BLaER1 treated with 17β-estradiol and CSF1 and Interleukin-3, amounts not matched to agents 10 nM and 100 nM (cell line): ENCODE results near the gene CD151.

Experiments
- H3K27ac ChIP-seq, 11 experiments: shearing (Covaris generic); formaldehyde crosslinking; 2 replicates each; pipeline ENCODE4 v1.8.1; 2022
- H3K27me3 ChIP-seq, 11 experiments: shearing (Covaris generic); formaldehyde crosslinking; 2 replicates each; pipeline ENCODE4 v1.8.1; 2022
- H3K36me3 ChIP-seq, 11 experiments: shearing (Covaris generic); formaldehyde crosslinking; 2 replicates each; pipeline ENCODE4 v1.8.1; 2022
- H3K4me1 ChIP-seq, 10 experiments: shearing (Covaris generic); formaldehyde crosslinking; 2 replicates each; pipeline ENCODE4 v1.8.1; 2022
- H3K4me2 ChIP-seq, 11 experiments: shearing (Covaris generic); formaldehyde crosslinking; 2 replicates each; pipeline ENCODE4 v1.8.1; 2022
- H3K4me3 ChIP-seq, 10 experiments: shearing (Covaris generic); formaldehyde crosslinking; 2 replicates each; pipeline ENCODE4 v1.8.1; 2022
- H3K9ac ChIP-seq, 11 experiments: shearing (Covaris generic); formaldehyde crosslinking; 2 replicates each; pipeline ENCODE4 v1.8.1; 2022
- H3K9me3 ChIP-seq, 11 experiments: shearing (Covaris generic); formaldehyde crosslinking; replicated peaks in 1 of 11; 2 replicates each; pipeline ENCODE4 v1.8.1; 2022
- H4K20me1 ChIP-seq, 11 experiments: shearing (Covaris generic); formaldehyde crosslinking; 2 replicates each; pipeline ENCODE4 v1.8.1; 2022
- Cebpa-rat ChIP-seq, 11 experiments: shearing (Covaris generic); IDR thresholded peaks; 2 replicates each; pipeline ENCODE4 v1.8.1; 2022

Gene CD151

DNA sequence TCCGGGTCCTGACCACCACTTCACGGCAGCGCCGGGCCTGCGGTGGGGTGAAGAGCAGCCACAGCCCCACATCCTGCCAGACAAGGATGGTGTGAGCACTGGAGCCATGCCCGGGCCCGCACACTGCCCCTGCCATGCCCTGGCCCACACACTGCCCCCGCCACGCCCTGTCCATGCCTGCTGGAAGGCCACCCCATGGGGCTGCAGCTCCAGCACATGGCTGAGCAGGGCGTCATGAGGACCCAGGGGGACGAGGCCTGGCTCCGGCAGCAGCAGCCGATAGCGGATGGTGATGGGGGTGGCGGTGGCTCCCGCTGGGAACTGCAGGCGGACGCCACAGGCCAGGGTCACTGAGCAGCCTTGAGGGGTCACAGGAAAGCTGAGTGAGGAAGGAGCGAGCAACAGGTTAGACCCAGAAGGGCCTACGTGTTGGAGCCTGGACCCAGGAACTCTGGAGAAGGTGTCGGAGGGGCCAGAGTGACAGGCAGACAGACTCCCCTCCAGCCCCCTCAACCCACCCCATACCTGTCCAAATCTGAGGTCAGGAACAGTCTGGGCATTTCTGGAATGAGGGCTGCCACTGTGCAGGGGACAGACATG is 30.6 kb upstream of the CD151 start:
- Histone ChIP-seq H3K27ac (no peak overlapping the region), H3K4me1 (peaks cover 37 to 53% (median 46%) of the 10 kb centered on the region in 10 experiments), H4K20me1 (peaks cover 0 to 69% (median 33%) of the 10 kb centered on the region in 11 experiments; a peak in 16 of 22 replicates), H3K9ac (peak overlapping the region in 8 of 11 experiments; percentile 33 to 87 (median 82); a peak in 9 of 22 replicates), H3K4me2 (peak overlapping the region; percentile 92 to 100 (median 100); a peak in 18 of 22 replicates), H3K27me3 (no peaks in the 10 kb centered on the region), H3K9me3 (no peaks in the 10 kb centered on the region), H3K36me3 (peaks cover 11 to 47% (median 39%) of the 10 kb centered on the region in 11 experiments; a peak in 20 of 22 replicates), H3K4me3 (no peak overlapping the region)
- no peak for TF ChIP-seq Cebpa-rat (IDR thresholded peaks at IDR 0.05)

- H3K4me3 ChIP-seq, result peak overlapping the region in 9 of 10 experiments; percentile 69 to 84 (median 72); a peak in 15 of 20 replicates
- H3K36me3 ChIP-seq, result peaks cover 11 to 47% (median 39%) of the 10 kb centered on the region in 11 experiments; a peak in 20 of 22 replicates
- H3K27ac ChIP-seq, result peak overlapping the region in 2 of 11 experiments; percentile 4 to 31; a peak in 1 of 22 replicates
- no peak for TF ChIP-seq Cebpa-rat (IDR thresholded peaks at IDR 0.05)
- peaks cover 37 to 60% (median 52%) of the 10 kb centered on the region in 10 experiments for H3K4me1 ChIP-seq
- H3K9me3 ChIP-seq, result no peaks in the 10 kb centered on the region
- no peaks in the 10 kb centered on the region for H3K27me3 ChIP-seq
- peak overlapping the region; percentile 92 to 100 (median 100) for H3K4me2 ChIP-seq
- peak overlapping the region; percentile 65 to 87 (median 82); a peak in 21 of 22 replicates for H3K9ac ChIP-seq
- H4K20me1 ChIP-seq, result peaks cover 0 to 66% (median 29%) of the 10 kb centered on the region in 11 experiments; a peak in 15 of 22 replicates
Observed at GRCh38 chr11:802693-803466, 29.9 kb upstream of the CD151 start.

DNA sequence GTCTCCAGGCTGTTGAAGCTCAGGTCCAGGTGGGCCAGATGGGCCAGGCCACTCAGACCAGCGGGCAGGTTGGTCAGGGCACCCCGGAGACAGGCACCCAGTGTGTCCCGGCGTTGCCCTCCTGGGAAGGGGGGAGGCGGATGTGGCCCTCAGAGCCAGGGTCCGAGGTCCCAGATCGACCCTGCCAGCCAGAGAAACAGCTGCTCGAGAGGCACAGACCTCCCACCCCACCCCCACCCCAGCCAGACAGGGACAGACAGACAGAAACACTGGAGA is 29.3 kb upstream of the CD151 start:
- Histone ChIP-seq H3K36me3 (peaks cover 11 to 47% (median 39%) of the 10 kb centered on the region in 11 experiments; a peak in 20 of 22 replicates), H3K9me3 (no peaks in the 10 kb centered on the region), H3K4me1 (peaks cover 41 to 63% (median 56%) of the 10 kb centered on the region in 10 experiments), H4K20me1 (peaks cover 0 to 64% (median 28%) of the 10 kb centered on the region in 11 experiments; a peak in 15 of 22 replicates), H3K4me2 (peak overlapping the region; percentile 92 to 100 (median 100)), H3K27me3 (no peaks in the 10 kb centered on the region), H3K4me3 (peak overlapping the region; percentile 66 to 84 (median 72); a peak in 17 of 20 replicates), H3K27ac (peak overlapping the region in 2 of 11 experiments; percentile 4 to 31; a peak in 1 of 22 replicates), H3K9ac (peak overlapping the region; percentile 65 to 87 (median 82); a peak in 21 of 22 replicates)
- TF ChIP-seq Cebpa-rat (IDR thresholded peaks at IDR 0.05), result no peak

GRCh38 chr11:803770-804598 is 28.8 kb upstream of the CD151 start:
- Histone ChIP-seq H3K4me2 (peak overlapping the region; percentile 92 to 100 (median 100)), H3K27ac (peak overlapping the region in 8 of 11 experiments; percentile 78 to 90 (median 88); a peak in 16 of 22 replicates), H3K36me3 (peaks cover 11 to 45% (median 38%) of the 10 kb centered on the region in 11 experiments; a peak in 20 of 22 replicates), H3K27me3 (no peaks in the 10 kb centered on the region), H3K4me1 (peaks cover 44 to 62% (median 57%) of the 10 kb centered on the region in 10 experiments), H4K20me1 (peaks cover 0 to 58% (median 23%) of the 10 kb centered on the region in 11 experiments; a peak in 15 of 22 replicates), H3K9me3 (no peaks in the 10 kb centered on the region), H3K4me3 (peak overlapping the region; percentile 66 to 84 (median 72)), H3K9ac (peak overlapping the region; percentile 78 to 87 (median 82))
- no peak for TF ChIP-seq Cebpa-rat (IDR thresholded peaks at IDR 0.05)

- Histone ChIP-seq H3K27me3 (no peaks in the 10 kb centered on the region), H3K9me3 (no peaks in the 10 kb centered on the region), H3K36me3 (peaks cover 6 to 39% (median 32%) of the 10 kb centered on the region in 11 experiments; a peak in 20 of 22 replicates), H4K20me1 (peaks cover 0 to 52% (median 20%) of the 10 kb centered on the region in 11 experiments; a peak in 14 of 22 replicates), H3K27ac (peak overlapping the region in 9 of 11 experiments; percentile 78 to 90 (median 87); a peak in 17 of 22 replicates), H3K4me1 (peaks cover 44 to 62% (median 57%) of the 10 kb centered on the region in 10 experiments), H3K4me2 (peak overlapping the region; percentile 92 to 100 (median 100)), H3K4me3 (peak overlapping the region; percentile 66 to 84 (median 72)), H3K9ac (peak overlapping the region; percentile 78 to 87 (median 82))
- no peak for TF ChIP-seq Cebpa-rat (IDR thresholded peaks at IDR 0.05)
Observed at GRCh38 chr11:804599-804964, 28.2 kb upstream of the CD151 start.

DNA sequence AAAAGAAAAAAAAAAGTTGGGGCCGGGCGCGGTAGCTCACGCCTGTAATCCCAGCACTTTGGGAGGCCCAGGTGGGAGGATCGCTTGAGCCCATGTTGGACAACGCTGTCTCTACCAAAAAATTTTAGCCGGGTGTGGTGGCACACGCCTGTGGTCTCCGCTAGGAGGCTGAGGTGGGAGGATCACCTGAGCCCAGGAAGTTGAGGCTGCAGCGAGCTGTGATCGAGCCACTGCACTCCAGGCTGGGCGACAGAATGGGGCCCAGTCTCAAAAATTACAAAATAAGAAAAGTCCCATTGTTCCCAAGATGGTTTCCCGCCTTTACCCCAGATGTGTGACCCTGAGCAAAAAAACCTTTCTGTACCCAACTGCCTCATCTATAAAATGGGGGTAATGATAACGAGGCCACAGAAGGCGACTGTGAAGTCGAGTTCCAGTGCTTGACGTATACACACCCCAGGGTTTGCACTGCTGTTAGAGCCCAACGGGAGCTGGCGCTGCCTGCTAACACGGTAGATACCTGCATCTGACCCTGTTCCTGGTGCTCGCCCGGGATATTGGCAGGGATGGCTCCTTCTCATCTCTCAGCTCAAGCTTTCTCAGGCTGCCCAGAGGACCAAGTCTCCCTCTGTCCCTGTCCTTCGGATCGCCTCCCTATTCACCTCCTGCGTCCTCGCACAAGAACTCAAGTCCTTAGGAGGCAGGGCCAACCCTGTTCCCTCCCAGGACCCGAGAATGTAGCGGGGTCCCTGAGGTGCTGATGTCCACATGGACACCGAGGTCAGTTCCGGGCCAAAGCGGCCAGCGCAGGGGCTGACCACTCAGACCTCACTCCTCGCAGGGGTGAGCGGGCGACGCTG is 24.1 kb upstream of the CD151 start:
- Histone ChIP-seq H3K9me3 (no peaks in the 10 kb centered on the region), H3K36me3 (peaks cover 27 to 36% (median 33%) of the 10 kb centered on the region in 11 experiments), H3K27me3 (no peaks in the 10 kb centered on the region), H3K27ac (peak overlapping the region; percentile 94 to 99 (median 97)), H4K20me1 (peaks cover 33 to 51% (median 47%) of the 10 kb centered on the region in 11 experiments; a peak in 21 of 22 replicates), H3K9ac (peak overlapping the region; percentile 94 to 100 (median 98)), H3K4me2 (peak overlapping the region; percentile 82 to 100 (median 95)), H3K4me3 (peak overlapping the region; percentile 88 to 100 (median 98)), H3K4me1 (peaks cover 53 to 72% (median 68%) of the 10 kb centered on the region in 10 experiments)
- TF ChIP-seq Cebpa-rat (IDR thresholded peaks at IDR 0.05), result no peak

DNA sequence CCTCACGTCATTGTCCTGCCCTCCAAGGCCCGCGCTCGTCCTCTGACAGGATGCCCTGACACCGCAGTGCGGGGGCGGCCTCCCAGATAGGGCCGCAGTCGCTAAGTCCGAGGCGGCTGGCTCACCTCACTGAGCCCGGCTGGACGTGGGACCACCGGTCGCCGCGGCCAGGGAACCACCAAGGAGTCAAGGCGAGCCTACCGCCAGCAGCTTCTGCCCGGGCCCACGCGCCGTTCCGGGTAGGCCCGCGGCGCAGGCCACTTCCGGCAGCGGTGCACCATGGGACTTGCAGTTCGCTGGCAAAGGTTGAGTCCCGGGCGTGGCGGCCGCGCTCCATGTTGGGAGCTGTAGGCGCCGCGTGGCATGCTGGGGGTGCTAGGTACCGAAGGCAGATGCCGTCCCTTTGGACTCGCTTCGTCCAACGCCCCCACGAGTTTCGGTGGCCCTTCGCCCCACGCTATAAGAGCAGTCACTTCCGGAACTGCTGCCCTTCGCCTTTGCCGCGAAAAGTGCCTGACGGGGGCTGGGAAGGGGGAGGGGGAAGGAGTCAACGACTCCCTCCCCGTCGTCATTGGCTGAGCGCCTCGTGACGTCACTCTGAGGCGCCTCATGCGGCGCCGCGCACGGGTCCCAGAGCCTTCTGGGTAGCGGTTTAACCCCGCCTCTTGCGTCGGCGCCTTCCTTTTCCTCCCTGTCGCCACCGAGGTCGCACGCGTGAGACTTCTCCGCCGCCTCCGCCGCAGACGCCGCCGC is 23.3 kb upstream of the CD151 start, which contains the start of gene RPLP2:
TSS of gene RPLP2 (plus strand) at position 681 of the 753 bp plus-strand sequence. CDS start 268 bp downstream, outside the sequence.
- Histone ChIP-seq H3K4me2 (peak within 1 kb of the TSS; percentile 89 to 100 (median 98)), H3K4me3 (peak within 1 kb of the TSS; percentile 88 to 100 (median 98)), H3K27me3 (no peaks in the 10 kb centered on the region), H4K20me1 (peaks cover 33 to 51% (median 48%) of the 10 kb centered on the region in 11 experiments; a peak in 21 of 22 replicates), H3K4me1 (peaks cover 45 to 68% (median 62%) of the 10 kb centered on the region in 10 experiments), H3K36me3 (peaks cover 33 to 44% (median 39%) of the 10 kb centered on the region in 11 experiments), H3K27ac (peak within 1 kb of the TSS; percentile 94 to 99 (median 97)), H3K9me3 (no peaks in the 10 kb centered on the region), H3K9ac (peak within 1 kb of the TSS; percentile 94 to 100 (median 98))
- TF ChIP-seq Cebpa-rat (IDR thresholded peaks at IDR 0.05), result no peak
